CD4-positive, alpha-beta T cell treated with Interleukin-4 for 4 hours (primary cell): Measurements from ENCODE around the gene ZNF132.
A peak's percentile ranks its signal among the peaks of the same experiment; 100 is the strongest.
"Not testable (repeated sequence)": the region's sequence is repeated elsewhere in the genome, so short reads cannot be mapped to it uniquely, and the experiment has no call there.

Source experiments
- DNase-seq: peaks from one replicate; pipeline ENCODE4 v3.0.0-alpha.2; 2020

Gene ZNF132

GRCh38 chr19:58439576-58440554 lies at the start of gene ZNF132:
ZNF132 (minus strand) TSS chr19:58440153; CDS start chr19:58439821, 332 bp downstream.
- DNase-seq = peak; percentile 99

DNA sequence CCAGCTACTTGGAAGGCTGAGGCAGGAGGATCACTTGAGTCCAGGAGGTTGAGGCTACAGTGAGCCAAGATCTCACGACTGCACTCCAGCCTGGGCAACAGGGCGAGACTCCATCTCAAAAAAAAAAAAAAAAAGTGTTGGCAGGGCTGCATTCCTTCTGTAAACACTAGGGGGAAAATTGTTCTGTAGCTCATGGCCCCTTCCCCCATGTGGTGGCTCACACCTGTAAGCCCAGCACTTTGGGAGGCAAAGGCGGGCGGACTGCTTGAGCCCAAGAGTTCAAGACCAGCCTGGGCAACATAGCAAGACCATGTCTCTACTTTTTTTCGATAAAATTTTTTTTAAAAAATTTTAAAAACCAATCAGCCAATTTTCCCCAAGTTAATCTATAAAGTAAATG lies 44.4 kb upstream of the ZNF132 start:
- DNase-seq = not testable (repeated sequence)

DNA sequence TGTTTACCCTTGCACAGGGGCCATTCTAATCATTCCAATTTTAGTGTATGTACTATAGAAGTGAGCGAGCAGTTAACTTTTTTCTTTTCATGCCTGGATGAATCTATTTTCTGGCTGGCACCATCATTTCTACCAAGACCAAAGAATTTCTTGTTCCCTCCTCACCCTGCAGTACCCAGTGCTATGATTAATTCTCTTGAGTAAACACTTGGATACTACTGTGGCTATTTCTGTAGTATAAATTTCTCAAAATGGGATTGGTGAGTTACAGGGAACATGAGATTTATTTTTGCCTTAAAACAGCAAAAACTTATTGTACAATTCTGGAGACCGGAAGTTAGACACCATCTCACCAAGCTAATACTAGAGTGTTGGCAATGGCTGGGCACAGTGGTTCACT lies 43.8 kb upstream of the ZNF132 start:
- DNase-seq = no peak

GRCh38 chr19:58482372-58482771 lies 42.4 kb upstream of the ZNF132 start:
- DNase-seq = no peak

DNA sequence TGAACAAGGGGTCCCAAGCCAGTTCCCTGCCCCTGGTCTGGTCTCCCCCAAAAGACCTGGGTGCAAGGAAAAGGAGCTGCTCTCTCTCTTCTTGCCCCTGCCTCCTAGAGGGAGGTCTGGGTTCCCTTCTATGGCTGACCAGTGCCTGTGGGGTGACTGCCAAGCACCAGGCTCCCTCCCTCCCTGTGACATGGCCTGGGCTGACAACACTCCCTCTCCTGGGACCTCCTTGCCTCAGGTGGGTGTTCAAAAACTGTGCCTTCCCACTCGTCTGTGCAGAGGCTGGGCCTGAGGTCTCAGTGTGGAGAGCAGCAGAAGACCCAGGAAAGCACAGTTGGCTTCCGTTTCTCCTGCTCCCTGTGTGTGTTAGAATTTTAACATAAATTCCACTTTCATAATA lies 40.9 kb upstream of the ZNF132 start:
- DNase-seq = no peak

DNA sequence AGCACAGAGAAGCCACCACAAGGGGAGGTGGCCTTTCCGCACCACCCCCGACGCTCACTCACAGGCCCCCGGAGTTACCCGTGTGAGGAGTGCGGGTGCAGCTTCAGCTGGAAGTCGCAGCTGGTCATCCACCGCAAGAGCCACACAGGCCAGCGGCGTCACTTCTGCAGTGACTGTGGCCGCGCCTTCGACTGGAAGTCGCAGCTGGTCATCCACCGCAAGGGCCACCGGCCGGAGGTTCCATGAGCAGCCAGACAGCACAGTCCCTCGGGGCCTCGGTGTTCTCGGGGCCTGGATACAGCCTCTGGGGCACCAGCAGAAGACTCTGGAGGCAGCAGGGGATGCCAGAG lies 40.5 kb upstream of the ZNF132 start:
- no peak for DNase-seq

DNA sequence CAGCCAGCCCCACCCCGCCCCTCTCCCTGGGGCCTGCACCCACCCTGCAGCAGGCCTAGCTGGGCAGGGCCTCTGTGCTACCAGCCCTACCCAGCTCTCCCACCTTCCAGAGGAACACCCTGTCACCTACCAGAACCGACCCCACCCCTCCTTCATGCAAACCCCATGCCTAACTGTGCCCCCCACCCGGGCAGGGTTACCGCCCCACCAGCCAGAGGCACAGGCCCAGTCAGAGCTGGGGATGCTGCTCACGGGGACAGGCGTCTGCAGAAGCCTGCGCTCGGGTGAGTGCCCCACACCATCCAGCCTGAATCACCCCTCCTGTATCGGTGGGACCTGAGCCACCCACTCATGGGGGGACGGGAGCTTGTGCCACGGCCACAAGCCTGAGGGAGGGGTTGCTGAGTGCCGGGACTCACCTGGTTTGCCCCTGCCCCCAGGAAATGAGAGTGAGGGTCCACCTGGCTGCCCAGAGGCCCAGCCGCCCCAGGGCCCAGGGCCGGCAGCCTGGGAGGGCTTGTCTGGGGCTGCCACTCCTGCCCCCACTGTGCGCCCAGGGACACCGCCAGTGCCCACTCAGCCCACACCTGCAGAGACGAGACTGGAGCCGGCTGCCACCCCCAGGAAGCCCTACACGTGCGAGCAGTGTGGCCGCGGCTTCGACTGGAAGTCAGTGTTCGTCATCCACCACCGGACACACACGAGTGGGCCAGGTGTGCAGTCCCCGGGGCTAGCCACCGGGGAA lies 40.0 kb upstream of the ZNF132 start:
- DNase-seq = no peak

GRCh38 chr19:58479303-58479702 lies 39.4 kb upstream of the ZNF132 start:
- no peak for DNase-seq

GRCh38 chr19:58477871-58478270 lies 37.9 kb upstream of the ZNF132 start:
- no peak for DNase-seq

- no peak for DNase-seq
Measured at GRCh38 chr19:58477130-58477529, 37.2 kb upstream of the ZNF132 start.

DNA sequence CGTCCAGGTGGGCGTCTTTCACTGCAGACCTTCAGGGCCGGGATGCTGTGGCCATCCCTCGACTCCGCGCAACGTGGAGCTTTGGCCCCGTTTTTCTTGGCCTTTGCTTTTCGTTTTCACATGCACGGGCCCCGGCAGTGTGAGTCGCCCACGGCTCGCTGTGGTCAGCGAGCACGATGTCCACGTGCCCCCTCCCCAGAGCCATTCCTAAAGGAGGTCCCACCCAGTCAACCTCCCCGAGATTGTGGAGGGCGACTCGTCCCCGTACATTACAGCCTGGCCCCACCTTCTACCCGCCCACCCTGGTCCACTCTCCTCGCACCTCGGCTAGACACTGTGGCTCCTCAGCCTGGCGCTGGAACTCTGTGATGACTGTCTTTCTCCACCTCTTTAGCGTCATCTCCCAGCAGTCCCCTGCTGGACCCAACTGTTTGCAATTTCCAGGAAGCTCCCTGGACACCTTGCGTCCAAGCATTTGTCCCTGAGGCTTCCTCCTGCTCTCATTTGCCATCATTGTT lies 36.6 kb upstream of the ZNF132 start:
- DNase-seq = no peak

DNA sequence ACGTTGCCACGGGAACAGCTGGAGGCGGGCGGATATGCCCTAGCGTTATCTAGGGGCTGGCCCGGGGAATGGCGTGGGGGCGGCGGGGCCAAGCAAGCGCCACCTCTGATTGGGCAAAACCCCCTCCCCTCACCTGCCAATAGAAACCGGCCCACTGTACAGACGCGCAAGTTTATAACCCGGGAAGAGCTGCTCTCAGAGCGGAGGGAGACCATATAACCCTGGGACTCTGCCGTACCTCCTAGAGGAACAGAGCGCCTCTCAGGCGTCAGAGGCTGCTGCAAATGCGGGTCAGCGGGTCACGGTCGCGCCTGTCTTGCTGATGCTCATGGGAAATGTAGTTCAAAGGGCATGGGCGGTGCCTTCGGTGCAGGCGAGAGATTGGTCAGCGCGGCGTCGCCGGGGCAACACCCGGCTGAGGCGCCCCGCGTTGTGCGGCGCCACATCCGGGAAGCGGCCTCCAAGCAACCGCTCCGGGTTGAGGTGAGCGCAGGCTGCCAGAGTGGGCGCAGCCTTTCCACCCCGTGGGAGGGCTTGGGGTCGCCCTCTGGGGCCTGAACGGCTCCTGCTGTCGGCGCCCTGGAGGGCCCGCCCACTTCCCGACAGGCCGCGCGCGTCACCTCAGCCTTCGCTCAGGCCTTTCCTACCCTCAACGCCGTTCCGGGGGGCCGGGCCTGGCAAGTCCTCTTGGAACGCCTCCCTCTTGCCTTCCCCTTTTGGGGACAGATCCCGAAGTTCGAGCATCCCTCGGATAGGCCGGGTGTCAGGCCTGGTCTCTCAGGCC lies 36.0 kb upstream of the ZNF132 start, which contains the start of gene ZNF446:
Gene ZNF446, plus strand, starts transcription at position 639 of the 784 bp plus-strand sequence. CDS start 867 bp downstream, outside the sequence.
- peak; percentile 96 for DNase-seq

- no peak for DNase-seq
Measured at GRCh38 chr19:58474997-58475713, 35.2 kb upstream of the ZNF132 start.

- no peak for DNase-seq
Measured at GRCh38 chr19:58474291-58474996, 34.5 kb upstream of the ZNF132 start.

DNA sequence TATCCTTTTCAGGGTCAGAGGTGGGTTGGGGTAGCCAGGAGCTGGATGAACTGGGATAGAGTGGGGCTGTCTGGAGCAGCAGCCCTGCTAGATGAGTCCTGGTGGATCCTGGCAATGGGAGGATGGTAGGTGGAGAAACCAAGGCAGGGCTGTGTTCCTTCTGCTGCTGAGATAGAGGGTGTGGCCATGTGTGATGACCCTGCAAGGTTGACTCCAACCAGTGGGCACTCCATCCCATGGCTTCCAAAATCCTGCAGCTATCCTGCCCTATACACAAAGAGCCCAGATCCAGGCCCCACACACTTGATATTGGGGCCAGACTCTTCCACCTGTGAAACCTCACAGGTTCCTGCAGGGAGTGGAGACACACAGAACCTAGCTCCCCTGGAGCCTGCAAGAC lies 33.8 kb upstream of the ZNF132 start:
- DNase-seq = no peak

- DNase-seq = no peak
Measured at GRCh38 chr19:58471736-58472135, 31.8 kb upstream of the ZNF132 start.

- not testable (repeated sequence) for DNase-seq
Measured at GRCh38 chr19:58470837-58471543, 31.0 kb upstream of the ZNF132 start.

- no peak for DNase-seq
Measured at GRCh38 chr19:58469241-58470013, 29.5 kb upstream of the ZNF132 start.

GRCh38 chr19:58468216-58468839 lies 28.4 kb upstream of the ZNF132 start:
- no peak for DNase-seq
